Esophagus squamous epithelium (tissue), 4 donors: ENCODE results near the gene DPYSL4.

Experiments used
- POLR2A ChIP-seq, 4 donors: fragments of 450-650 bp; IDR thresholded peaks; one replicate each; pipeline ENCODE4 v1.6.1; 2017; ENCODE audit warnings: antibody characterized with exemption in 4 of 4, mild to moderate bottlenecking in 4 of 4, moderate library complexity in 3 of 4
- TF ChIP-seq, protein P1 (sequence below), 6 experiments: fragments of 450-650 bp in 4 of 6; fragments of 200-600 bp in 2 of 6; sonication (generic) in 2 of 6; IDR thresholded peaks; one replicate each; pipeline ENCODE4 v1.5.1; 2016 to 2019; ENCODE audit warnings: antibody characterized with exemption in 6 of 6, mild to moderate bottlenecking in 4 of 6, moderate library complexity in 4 of 6

DNA sequence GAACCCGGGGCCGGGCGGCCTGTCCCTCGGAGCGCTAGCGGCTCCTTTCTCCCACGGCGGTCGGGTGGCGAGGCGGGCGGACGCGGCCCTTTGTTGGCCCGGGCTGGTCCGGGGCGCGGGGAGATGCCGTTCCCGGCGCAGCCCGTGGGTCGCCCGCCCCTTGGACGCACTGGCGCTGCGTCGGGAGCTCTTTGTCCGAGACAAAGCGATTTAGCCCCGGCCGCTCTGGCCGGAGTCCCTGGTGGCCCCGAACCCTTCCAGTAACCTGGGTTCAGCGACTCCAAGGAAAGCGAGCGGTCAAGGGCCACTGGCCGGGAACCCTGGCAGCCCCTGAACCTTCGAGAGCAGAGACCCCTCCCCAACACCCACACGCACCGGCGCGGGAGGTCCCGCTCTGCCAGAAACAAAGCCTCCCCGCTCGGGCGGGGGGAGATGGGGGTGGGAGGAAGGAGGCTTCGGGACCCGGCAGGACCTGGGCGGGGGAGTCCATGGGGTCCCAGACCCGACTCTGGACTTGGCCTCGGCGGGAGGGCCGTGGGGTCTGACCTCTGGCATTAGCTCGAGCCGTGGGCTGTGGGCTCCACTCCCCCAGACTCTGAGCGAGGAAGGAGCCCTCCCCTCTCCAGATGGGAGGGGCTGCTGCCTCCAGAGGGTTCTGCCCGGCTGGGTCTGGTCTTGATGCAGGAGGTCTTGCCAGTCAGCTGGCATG, 836 bp downstream of the DPYSL4 start:
- TF ChIP-seq, protein P1, sequence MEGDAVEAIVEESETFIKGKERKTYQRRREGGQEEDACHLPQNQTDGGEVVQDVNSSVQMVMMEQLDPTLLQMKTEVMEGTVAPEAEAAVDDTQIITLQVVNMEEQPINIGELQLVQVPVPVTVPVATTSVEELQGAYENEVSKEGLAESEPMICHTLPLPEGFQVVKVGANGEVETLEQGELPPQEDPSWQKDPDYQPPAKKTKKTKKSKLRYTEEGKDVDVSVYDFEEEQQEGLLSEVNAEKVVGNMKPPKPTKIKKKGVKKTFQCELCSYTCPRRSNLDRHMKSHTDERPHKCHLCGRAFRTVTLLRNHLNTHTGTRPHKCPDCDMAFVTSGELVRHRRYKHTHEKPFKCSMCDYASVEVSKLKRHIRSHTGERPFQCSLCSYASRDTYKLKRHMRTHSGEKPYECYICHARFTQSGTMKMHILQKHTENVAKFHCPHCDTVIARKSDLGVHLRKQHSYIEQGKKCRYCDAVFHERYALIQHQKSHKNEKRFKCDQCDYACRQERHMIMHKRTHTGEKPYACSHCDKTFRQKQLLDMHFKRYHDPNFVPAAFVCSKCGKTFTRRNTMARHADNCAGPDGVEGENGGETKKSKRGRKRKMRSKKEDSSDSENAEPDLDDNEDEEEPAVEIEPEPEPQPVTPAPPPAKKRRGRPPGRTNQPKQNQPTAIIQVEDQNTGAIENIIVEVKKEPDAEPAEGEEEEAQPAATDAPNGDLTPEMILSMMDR (IDR thresholded peaks at IDR 0.05): no peak
- TF ChIP-seq POLR2A (IDR thresholded peaks at IDR 0.05): no peak
